ENCODE data around the gene RDH14. TPM values are rescaled to one million over a fixed set of nuclear protein-coding genes. Genes with fewer than 3 reads are reported as not detected.

Gene RDH14
- polyA plus RNA-seq, 1 experiment: 25.1 TPM

GRCh38 chr2:18603854-18604530, 43.5 kb upstream of the RDH14 start:
- no peak overlapping the region for H3K27ac ChIP-seq (ENCODE audit: low read depth, low read length)
- no peak overlapping the region for H3K4me3 ChIP-seq (ENCODE audit: low read depth, low read length)
- DNase-seq (ENCODE audit: low read depth, low spot score): no peak
- no peak for TF ChIP-seq CTCF (IDR thresholded peaks at IDR 0.05; ENCODE audit: low read depth, low read length)
- no peaks in the 10 kb centered on the region for H3K27me3 ChIP-seq (ENCODE audit: control insufficient read depth, insufficient read depth, low read length)
- POLR2A ChIA-PET: no interaction called here
- CTCF ChIA-PET: interaction anchor here (0.5 kb wide), 1 partner anchor 26 kb away, joined by 5 read pairs; no protein-coding TSS in a partner anchor
- H3K9me3 ChIP-seq (ENCODE audit: control insufficient read depth, insufficient read depth, low read length): no peaks in the 10 kb centered on the region

GRCh38 chr2:18602298-18602697, 41.8 kb upstream of the RDH14 start:
- ChIA-PET CTCF (no interaction called here), POLR2A (no interaction called here)
- Histone ChIP-seq H3K27me3 (ENCODE audit: control insufficient read depth, insufficient read depth, low read length) (no peaks in the 10 kb centered on the region), H3K9me3 (ENCODE audit: control insufficient read depth, insufficient read depth, low read length) (no peaks in the 10 kb centered on the region), H3K27ac (ENCODE audit: low read depth, low read length) (no peak overlapping the region), H3K4me3 (ENCODE audit: low read depth, low read length) (no peak overlapping the region)
- 0 out of 2 replicates have a peak, but pooled peaks have one; percentile 5 for TF ChIP-seq CTCF (IDR thresholded peaks at IDR 0.05; ENCODE audit: low read depth, low read length)
- no peak for DNase-seq (ENCODE audit: low read depth, low spot score)

- no peak for DNase-seq (ENCODE audit: low read depth, low spot score)
- ChIA-PET CTCF (no interaction called here), POLR2A (no interaction called here)
- no peaks in the 10 kb centered on the region for H3K27me3 ChIP-seq (ENCODE audit: control insufficient read depth, insufficient read depth, low read length)
- H3K27ac ChIP-seq (ENCODE audit: low read depth, low read length): no peak overlapping the region
- no peaks in the 10 kb centered on the region for H3K9me3 ChIP-seq (ENCODE audit: control insufficient read depth, insufficient read depth, low read length)
- no peak for TF ChIP-seq CTCF (IDR thresholded peaks at IDR 0.05; ENCODE audit: low read depth, low read length)
- H3K4me3 ChIP-seq (ENCODE audit: low read depth, low read length): no peak overlapping the region
Measured at GRCh38 chr2:18600255-18600613, 39.8 kb upstream of the RDH14 start.

GRCh38 chr2:18599509-18600254, 39.2 kb upstream of the RDH14 start:
- no peaks in the 10 kb centered on the region for H3K9me3 ChIP-seq (ENCODE audit: control insufficient read depth, insufficient read depth, low read length)
- no peak overlapping the region for H3K27ac ChIP-seq (ENCODE audit: low read depth, low read length)
- no peaks in the 10 kb centered on the region for H3K27me3 ChIP-seq (ENCODE audit: control insufficient read depth, insufficient read depth, low read length)
- CTCF ChIA-PET: no interaction called here
- POLR2A ChIA-PET: no interaction called here
- no peak for DNase-seq (ENCODE audit: low read depth, low spot score)
- H3K4me3 ChIP-seq (ENCODE audit: low read depth, low read length): no peak overlapping the region
- TF ChIP-seq CTCF (IDR thresholded peaks at IDR 0.05; ENCODE audit: low read depth, low read length): no peak

- CTCF ChIA-PET: interaction anchor here (0.7 kb wide), 1 partner anchor 11 kb away, joined by 4 read pairs; no protein-coding TSS in a partner anchor
- Histone ChIP-seq H3K27ac (ENCODE audit: low read depth, low read length) (no peak overlapping the region), H3K9me3 (ENCODE audit: control insufficient read depth, insufficient read depth, low read length) (no peaks in the 10 kb centered on the region), H3K4me3 (ENCODE audit: low read depth, low read length) (no peak overlapping the region), H3K27me3 (ENCODE audit: control insufficient read depth, insufficient read depth, low read length) (no peaks in the 10 kb centered on the region)
- POLR2A ChIA-PET: no interaction called here
- TF ChIP-seq CTCF (IDR thresholded peaks at IDR 0.05; ENCODE audit: low read depth, low read length): no peak
- DNase-seq (ENCODE audit: low read depth, low spot score): no peak
Measured at GRCh38 chr2:18598848-18599484, 38.5 kb upstream of the RDH14 start.
